ENCODE measurements around the gene ARHGAP18. TPM values are rescaled to one million over a fixed set of nuclear protein-coding genes. Genes with fewer than 3 reads are reported as not detected.

ARHGAP18 gene
- total RNA-seq, 1 experiment from 2014 or later: 64.5 TPM

DNA sequence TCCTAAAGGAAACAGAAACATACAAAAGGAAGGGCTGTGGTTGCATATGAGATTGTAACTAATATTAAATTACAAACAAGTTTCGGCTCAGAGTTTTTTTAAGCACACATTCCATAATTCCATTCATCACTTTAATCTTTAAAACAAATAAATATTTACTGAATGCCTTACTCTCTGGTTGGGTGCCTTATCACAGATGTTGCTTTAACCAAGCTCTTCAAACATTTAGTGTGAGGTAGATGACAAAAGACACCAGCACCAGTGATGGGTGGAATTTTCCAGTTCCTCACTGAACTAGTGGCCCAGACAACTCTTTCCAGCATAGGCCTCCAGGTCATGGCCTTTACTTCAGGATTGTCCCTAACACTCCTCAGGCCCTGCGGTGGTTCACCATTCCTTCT is 58.7 kb downstream of the ARHGAP18 start:
- Mint-ChIP-seq H3K36me3 (ENCODE audit: insufficient read depth, unreplicated experiment) (peaks cover 58% of the 10 kb centered on the region), H3K4me1 (ENCODE audit: low read depth, unreplicated experiment) (peaks cover 90% of the 10 kb centered on the region), H3K27ac (ENCODE audit: unreplicated experiment) (peak overlapping the region; percentile 85), H3K4me3 (ENCODE audit: low read depth, unreplicated experiment) (no peak overlapping the region), H3K9me3 (ENCODE audit: low read depth, unreplicated experiment) (peaks cover 3% of the 10 kb centered on the region), H3K27me3 (ENCODE audit: unreplicated experiment) (no peaks in the 10 kb centered on the region)
- BruUV-seq (replicated peaks): no TSS peak
- CTCF ChIA-PET: interaction anchor here (0.6 kb wide), 1 partner anchor 54 kb away, joined by 3 read pairs; no protein-coding TSS in a partner anchor
- TF ChIP-seq, protein P1, sequence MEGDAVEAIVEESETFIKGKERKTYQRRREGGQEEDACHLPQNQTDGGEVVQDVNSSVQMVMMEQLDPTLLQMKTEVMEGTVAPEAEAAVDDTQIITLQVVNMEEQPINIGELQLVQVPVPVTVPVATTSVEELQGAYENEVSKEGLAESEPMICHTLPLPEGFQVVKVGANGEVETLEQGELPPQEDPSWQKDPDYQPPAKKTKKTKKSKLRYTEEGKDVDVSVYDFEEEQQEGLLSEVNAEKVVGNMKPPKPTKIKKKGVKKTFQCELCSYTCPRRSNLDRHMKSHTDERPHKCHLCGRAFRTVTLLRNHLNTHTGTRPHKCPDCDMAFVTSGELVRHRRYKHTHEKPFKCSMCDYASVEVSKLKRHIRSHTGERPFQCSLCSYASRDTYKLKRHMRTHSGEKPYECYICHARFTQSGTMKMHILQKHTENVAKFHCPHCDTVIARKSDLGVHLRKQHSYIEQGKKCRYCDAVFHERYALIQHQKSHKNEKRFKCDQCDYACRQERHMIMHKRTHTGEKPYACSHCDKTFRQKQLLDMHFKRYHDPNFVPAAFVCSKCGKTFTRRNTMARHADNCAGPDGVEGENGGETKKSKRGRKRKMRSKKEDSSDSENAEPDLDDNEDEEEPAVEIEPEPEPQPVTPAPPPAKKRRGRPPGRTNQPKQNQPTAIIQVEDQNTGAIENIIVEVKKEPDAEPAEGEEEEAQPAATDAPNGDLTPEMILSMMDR (IDR thresholded peaks at IDR 0.05; ENCODE audit: unreplicated experiment): no peak
- DNase-seq: no peak
- intact Hi-C loops (cut with micrococcal nuclease; ENCODE audit: unreplicated experiment): no loop called here

DNA sequence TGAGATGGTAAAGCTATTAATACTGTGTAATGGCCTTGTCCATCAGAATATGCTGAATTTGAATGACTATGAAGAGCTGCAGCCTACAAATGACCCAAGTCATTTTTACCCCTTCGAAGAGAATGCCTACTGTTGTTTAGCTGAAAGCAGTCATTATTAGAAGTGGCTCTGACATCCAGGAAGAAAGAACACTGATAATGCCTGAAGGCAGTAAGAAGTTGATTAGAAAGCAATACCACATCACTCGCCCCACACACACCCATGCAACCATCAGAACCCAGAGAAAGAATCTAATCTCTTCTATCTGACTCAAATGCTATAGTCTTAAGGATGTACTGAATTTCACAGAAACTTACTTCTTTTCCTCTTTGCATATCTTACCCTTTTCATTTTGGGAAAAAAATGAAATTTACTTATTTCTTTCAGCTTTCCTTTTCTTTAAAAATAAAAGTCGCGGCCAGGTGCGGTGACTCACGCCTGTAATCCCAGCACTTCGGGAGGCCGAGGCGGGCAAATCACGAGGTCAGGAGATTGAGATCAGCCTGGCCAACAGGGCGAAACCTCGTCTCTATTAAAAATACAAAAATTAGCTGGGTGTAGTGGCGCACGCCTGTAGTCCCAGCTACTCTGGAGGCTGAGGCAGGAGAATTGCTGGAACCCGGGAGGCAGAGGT is 61.0 kb downstream of the ARHGAP18 start:
- Mint-ChIP-seq H3K27ac (ENCODE audit: unreplicated experiment) (peak overlapping the region; percentile 85), H3K27me3 (ENCODE audit: unreplicated experiment) (no peaks in the 10 kb centered on the region), H3K4me1 (ENCODE audit: low read depth, unreplicated experiment) (peaks cover 90% of the 10 kb centered on the region), H3K36me3 (ENCODE audit: insufficient read depth, unreplicated experiment) (peaks cover 55% of the 10 kb centered on the region), H3K9me3 (ENCODE audit: low read depth, unreplicated experiment) (no peaks in the 10 kb centered on the region), H3K4me3 (ENCODE audit: low read depth, unreplicated experiment) (peak overlapping the region; percentile 49)
- TF ChIP-seq, protein P1 (IDR thresholded peaks at IDR 0.05; ENCODE audit: unreplicated experiment): no peak
- CTCF ChIA-PET: interaction anchor here (1.1 kb wide), 1 partner anchor 11 kb away, joined by 3 read pairs; no protein-coding TSS in a partner anchor
- no TSS peak for BruUV-seq (replicated peaks)
- DNase-seq: peak; percentile 49
- intact Hi-C loops (cut with micrococcal nuclease; ENCODE audit: unreplicated experiment): no loop called here

DNA sequence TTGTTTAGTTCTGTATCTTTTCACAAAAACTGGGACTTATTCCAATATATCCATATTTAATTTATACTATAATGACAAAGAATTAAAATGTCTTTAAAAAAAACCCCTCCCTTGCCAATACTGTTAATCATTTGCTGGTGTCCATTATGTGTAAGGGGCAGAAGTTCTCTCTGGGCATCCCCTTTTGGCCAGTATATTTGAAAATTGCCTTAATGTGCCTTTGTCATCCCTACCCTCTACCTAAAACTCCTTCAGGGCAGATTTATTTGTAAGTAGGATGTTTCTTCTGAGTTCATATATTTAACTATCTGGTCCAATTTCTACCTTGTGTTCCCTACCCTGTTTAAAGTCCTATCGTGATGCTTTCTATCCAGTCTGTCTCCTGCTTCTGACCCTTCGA is 62.9 kb downstream of the ARHGAP18 start:
- TF ChIP-seq, protein P1 (IDR thresholded peaks at IDR 0.05; ENCODE audit: unreplicated experiment): no peak
- no TSS peak for BruUV-seq (replicated peaks)
- intact Hi-C loops (cut with micrococcal nuclease; ENCODE audit: unreplicated experiment): no loop called here
- peaks cover 75% of the 10 kb centered on the region for H3K4me1 Mint-ChIP-seq (ENCODE audit: low read depth, unreplicated experiment)
- DNase-seq: no peak
- CTCF ChIA-PET: no interaction called here
- H3K9me3 Mint-ChIP-seq (ENCODE audit: low read depth, unreplicated experiment): no peaks in the 10 kb centered on the region
- no peaks in the 10 kb centered on the region for H3K27me3 Mint-ChIP-seq (ENCODE audit: unreplicated experiment)
- peak overlapping the region; percentile 91 for H3K27ac Mint-ChIP-seq (ENCODE audit: unreplicated experiment)
- peaks cover 50% of the 10 kb centered on the region for H3K36me3 Mint-ChIP-seq (ENCODE audit: insufficient read depth, unreplicated experiment)
- H3K4me3 Mint-ChIP-seq (ENCODE audit: low read depth, unreplicated experiment): peak overlapping the region; percentile 25

DNA sequence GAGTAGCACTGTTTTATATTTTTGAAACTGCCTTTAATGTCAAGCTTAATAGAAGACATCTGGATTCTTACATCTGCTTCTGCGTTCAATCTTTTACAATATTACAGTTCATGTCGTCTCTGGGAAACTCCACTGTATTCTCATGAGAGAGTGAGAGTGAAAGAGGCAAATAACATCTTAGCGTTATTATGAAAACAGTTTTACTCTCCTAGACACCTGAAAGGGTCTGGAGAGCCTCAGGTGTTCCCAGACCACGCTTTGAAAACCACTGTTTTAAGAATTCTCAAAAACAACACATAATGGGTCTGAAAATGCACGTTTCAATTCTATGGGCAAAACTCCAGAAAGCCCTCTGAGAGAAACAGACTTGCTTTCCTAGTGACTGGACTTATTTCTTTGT is 63.3 kb downstream of the ARHGAP18 start:
- TF ChIP-seq, protein P1 (IDR thresholded peaks at IDR 0.05; ENCODE audit: unreplicated experiment): no peak
- H3K36me3 Mint-ChIP-seq (ENCODE audit: insufficient read depth, unreplicated experiment): peaks cover 46% of the 10 kb centered on the region
- no peaks in the 10 kb centered on the region for H3K27me3 Mint-ChIP-seq (ENCODE audit: unreplicated experiment)
- no peak for DNase-seq
- CTCF ChIA-PET: interaction anchor here (1.1 kb wide), 1 partner anchor 37 kb away, joined by 4 read pairs; no protein-coding TSS in a partner anchor
- no TSS peak for BruUV-seq (replicated peaks)
- peaks cover 72% of the 10 kb centered on the region for H3K4me1 Mint-ChIP-seq (ENCODE audit: low read depth, unreplicated experiment)
- H3K27ac Mint-ChIP-seq (ENCODE audit: unreplicated experiment): peak overlapping the region; percentile 91
- intact Hi-C loops (cut with micrococcal nuclease; ENCODE audit: unreplicated experiment): no loop called here
- no peak overlapping the region for H3K4me3 Mint-ChIP-seq (ENCODE audit: low read depth, unreplicated experiment)
- no peaks in the 10 kb centered on the region for H3K9me3 Mint-ChIP-seq (ENCODE audit: low read depth, unreplicated experiment)
